Measurements from ENCODE around the gene ATXN1.
"Not testable (repeated sequence)": the region's sequence is repeated elsewhere in the genome, so short reads cannot be mapped to it uniquely, and the experiment has no call there.

ATXN1 gene

DNA sequence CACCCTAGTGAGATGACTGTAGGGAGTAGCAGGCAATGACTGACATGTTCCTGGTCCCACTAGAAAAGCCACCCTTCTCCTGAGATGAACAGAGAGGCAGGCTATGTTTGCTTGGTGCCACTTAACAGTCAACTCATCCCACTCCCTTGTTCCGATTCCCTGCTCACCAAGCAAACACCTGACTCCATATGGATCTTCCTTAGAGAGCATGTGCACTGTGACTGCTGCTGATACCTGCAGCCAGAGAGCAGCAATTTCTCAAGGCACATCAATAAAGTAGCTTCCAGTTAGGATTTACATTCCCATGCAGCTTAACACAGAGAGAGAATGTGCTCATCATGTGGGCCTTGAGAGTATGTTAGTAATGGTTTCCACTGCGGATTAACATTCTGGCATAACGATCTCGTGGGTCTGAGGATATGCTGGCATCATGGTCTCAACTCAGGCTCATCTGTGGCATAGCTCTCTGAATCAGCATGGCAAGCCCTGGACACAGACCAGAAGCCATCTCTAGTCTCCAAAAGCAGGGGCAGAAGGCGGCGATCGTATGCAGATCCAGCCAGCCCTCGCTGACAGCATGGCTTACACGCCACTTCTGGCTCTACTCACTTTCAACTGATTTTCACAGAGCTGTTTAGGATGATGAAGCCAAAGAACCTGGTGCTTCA is 43.9 kb downstream of the ATXN1 start:
- no peak for DNase-seq

DNA sequence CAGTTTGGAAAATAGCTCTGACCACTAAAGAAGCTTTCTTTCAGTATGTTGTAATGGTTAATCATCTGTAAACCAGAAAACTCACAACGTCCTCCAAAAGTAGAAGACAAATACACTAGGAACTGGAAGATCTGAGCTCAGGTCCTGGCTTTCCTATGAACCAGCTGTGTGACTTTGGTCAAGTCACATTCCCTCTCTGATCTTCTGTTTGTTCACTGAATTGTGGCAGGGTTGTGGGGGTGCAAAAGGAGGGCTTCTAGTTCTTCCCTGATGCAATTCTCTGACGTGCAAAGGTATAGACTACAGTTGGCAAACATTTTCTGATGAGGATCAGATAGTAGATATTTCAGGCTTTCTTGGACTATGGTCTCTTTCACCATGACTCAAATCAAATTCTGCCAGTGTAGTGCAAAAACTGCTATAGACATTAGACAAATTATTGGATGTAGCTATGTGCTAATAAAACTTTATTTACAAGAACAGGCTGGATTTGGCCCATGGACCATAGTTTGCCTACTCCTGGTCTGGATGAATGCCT is 44.9 kb downstream of the ATXN1 start:
- no peak for DNase-seq

DNA sequence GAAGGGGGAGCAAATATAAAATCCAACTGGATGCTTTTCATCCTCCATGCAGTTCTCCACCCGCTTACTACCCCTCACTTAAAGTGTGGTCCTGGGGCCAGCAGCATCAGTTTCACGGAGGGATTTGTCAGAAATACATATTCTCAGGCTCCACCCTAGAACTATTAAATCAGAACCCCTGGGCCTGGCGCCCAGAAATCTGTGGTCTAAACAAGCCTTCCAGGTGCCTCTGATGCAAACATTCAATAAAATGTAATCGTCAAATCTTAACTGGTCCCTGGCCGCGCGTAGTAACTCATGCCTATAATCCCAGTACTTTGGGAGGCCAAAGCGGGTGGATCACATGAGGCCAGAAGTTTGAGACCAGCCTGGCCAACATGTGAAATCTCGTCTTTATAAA is 47.7 kb downstream of the ATXN1 start:
- DNase-seq: no peak

DNA sequence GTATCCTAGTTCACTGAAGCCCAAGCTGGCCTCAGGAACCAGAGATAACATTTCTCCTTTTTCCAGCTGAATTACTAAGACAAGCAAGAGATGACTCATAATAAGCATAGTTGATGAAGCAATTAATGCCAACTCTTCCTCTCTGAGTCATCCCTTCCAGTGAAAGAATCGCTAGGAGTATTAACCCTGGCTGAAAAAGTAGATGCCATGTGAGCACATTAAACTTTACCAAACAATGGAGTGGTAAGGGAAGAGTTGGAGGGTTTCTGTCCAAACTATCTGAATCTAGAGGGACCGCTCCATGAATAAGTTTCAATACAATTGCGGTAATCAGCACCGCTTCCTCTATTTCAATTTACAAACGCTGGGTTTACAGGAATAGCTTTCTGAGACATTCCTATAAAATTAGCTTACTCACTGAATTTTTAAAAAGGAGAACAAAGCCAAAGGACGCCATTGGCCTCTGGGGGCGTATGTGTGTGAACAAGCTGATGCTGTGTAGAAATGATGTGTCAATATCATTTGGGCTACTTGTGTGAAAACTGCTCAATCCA is 48.3 kb downstream of the ATXN1 start:
- DNase-seq: no peak

DNA sequence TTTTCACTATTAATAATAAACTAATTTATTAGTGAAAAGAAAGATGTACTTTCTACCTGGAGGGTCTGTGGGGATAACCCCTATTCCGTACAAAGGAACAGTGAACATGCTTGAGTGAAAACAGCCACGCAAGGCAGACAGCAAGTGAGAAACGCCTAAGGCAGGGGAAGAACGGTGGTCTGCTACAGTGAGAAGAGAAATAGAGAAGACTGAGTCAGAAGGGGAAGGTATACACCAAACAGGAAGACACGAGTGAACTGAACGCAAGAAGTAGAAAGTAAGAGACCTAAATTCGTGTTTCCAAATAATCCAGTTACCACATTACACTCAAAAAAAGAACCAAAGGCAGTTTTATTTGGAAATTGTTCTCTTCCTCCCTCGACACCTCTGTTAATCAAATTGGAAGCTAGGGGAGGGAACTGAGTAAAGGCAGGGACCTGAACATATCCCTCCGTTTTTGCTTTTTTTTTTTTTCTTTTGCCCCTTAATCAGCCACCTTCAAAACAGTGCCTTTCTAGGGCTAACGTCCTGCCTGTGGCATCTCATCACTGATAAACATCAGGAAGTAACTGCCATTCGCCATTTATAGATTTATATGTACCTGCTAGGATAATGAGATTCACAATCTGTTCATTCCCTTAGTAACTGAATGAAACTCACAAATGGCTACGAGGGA is 48.9 kb downstream of the ATXN1 start:
- no peak for DNase-seq

DNA sequence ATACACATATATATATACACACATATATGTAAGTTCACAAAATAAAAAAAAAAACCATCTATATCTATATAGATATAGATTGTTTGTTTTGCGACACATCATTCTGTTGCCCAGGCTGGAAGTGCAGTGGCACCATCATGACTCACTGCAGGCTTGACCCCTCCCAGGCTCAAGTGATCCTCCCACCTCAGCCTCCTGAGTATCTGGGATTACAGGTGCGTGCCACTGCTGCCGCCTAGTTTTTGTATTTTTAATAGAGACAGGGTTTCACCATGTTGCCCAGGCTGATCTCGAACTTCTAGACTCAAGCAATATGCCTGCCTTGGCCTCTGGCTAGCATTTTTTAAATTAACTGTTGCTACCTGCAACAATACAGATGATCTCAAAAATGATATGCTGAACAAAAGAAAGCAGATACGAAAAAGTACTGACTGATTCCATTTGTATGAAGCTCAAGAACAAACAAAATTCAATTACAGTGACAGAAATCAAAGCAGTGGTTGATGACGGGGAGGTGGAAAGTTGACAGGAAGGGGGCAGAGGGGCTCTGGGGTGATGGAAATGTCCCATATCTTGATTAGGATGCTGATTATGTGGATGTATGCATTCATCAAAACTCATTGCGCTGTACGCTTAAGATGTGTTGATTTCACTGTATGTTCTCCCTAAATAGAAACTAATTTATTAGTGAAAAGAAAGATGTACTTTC is 49.6 kb downstream of the ATXN1 start:
- no peak for DNase-seq

DNA sequence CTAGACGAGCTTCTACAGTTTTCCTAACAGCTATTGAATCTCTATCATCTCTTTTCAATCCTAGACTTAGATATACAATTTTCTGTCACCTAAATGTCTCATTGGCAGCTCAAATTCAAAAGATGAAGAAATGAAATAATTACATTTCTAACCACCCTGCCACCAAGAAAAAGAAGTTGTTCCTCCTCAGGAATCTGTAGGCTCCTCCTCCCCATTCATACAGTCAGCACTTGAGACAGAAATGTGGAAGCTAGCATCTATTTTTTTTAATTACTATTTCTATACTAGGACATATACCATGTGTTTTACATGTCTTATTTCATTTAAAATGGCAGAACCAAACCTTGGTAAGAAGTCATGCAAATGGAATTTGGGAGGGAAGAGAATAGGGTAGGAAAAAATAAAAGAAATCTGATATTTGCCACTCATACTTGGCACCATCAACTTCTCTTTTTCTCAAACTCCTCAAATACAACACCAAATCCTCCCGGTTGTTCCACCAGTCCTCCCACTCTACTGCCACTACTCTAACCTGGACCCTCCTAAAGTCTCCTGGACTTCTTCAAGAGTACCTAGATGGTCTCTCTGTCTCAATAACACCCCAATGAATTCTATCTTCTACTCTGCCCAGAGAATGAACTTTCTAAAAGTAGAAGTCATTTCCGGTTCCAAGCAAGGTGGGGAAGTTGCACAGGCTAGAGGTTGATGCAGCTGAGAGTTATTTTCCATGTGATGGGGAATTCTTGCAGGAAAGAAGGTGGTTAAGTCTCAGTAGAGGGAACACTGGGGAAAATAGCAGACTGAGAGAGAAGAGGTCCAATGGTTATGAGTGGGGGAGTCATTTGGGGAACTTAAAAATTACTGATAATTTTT is 54.1 kb downstream of the ATXN1 start:
- DNase-seq: no peak

DNA sequence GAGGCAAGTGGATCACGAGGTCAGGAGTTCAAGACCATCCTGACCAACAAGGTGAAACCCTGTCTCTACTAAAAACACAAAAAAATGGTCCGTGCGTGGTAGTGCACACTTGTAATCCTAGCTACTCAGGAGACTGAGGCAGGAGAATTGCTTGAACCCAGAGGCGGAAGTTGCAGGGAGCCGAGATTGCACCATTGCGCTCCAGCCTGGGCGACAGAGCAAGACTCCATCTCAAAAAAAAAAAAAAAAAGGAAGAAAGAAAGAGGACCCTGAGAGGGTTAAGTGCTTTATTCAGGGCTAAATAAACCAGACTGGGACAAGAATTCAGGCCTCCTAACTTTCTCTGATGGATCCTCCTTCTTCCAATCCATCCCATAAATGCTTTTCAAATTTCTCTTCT is 54.8 kb downstream of the ATXN1 start:
- DNase-seq: not testable (repeated sequence)

DNA sequence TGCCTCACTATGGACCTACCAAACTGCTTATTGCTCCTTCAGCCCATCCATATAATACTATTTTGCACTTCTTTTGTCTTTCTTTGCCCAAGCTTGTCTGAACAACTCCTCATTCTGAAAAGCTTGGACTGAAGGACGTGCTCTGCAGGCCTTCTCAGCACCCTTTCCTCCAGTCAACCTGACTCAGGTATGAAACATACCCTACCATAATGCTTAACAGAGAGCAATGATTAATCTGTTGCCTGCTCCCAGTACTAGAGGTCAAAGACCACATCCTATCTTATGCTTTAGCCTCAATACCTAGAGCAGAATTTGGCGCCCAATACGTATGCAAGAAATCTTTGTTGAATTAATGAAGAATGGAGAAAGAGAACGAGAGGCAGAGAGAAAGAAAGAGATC is 55.2 kb downstream of the ATXN1 start:
- DNase-seq: no peak

DNA sequence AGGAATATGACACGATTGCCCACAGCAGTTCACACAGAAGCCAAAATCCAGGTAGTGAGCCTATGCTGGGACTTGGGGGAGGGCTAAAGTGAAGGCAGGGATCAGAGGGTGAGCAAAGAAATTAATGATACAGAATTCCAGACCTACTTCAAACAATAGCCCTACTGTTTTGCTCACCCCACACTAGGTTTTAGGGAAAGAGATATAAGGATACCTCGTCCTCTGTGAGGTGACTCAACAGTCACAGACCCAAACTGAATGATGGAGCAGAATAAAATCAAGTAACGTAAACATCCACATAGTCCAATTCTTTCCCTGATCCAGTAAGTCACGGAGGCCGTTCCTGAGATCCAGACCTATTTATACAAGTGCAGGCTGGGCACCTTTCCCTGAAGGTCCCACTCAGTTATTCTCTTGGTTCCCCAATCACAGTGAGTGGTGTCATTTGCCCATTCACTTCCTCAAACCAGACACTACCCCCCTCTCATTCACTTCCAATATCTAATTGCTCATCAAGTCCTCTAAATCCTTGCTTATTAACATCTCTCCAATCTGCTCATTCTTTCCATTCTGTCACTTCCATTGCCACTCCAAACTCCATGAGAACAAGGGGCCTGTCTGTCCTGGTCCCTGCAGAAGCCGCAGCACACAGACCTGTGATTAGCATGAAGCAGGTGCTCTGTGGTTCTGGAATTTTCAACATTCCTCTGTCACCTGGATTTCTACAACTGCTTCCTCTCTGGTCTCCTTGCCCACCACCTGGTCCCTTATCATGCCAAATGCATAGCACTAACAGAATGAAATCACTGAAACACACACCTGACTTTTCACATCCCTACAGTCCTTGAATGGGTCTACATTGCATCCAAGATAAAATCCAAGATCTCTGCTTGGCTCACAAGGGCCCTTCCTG is 55.9 kb downstream of the ATXN1 start:
- DNase-seq: no peak

DNA sequence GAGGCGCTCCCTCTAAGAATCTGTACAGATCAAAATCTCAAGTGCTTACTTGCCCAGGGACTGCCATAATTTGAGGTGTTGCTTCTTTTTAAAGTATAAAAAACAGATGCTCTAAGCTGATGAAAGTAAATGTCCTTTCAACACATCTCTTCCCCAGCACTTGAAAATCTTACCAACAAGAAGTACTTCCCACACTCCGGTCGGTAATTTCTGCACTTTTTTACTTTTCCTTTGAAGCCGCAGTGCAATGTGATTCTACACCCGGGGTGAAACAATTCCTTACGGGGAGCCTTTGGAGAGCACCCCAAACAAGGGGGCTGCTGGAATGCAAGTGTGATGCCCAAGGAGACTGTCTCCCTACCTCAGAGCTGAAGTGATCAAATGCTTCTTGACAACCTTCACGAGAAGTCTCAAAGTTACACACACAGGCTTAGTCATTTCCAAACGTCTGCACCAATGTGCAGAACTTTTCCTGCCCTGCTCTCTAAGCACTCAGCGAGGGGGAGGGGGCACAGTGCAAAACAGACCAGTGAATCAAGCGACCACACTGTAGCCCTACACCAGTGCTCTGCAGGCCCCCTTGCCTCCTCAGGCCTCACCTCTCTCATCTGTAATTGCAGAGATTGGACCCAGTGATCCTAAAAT is 56.7 kb downstream of the ATXN1 start:
- no peak for DNase-seq

DNA sequence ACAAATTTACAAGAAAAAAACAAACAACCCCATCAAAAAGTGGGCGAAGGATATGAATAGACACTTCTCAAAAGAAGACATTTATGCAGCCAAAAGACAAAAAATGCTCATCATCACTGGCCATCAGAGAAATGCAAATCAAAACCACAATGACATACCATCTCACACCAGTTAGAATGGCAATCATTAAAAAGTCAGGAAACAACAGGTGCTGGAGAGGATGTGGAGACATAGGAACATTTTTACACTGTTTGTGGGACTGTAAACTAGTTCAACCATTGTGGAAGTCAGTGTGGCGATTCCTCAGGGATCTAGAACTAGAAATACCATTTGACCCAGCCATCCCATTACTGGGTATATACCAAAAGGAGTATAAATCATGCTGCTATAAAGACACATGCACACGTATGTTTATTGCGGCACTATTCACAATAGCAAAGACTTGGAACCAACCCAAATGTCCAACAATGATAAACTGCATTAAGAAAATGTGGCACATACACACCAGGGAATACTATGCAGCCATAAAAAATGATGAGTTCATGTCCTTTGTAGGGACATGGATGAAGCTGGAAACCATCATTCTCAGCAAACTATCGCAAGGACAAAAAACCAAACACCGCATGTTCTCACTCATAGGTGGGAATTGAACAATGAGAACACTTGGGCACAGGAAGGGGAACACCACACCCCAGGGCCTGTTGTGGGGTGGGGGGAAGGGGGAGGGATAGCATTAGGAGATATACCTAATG is 58.5 kb downstream of the ATXN1 start:
- DNase-seq: not testable (repeated sequence)

DNA sequence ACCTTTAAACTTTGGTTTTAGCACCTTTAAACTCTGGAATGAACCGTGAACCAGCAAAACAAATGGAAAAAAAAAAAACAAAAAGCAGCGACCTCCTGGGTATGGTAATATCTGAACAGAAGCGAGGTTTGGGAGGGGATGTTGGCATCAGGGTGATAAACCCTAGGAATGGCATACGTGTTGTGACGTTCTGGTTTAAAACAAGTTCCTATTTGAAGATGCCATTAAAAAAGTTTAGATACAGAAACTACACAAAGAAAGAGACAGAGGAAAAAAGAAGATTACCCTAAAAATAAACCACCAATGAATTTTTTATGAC is 60.4 kb downstream of the ATXN1 start:
- no peak for DNase-seq

DNA sequence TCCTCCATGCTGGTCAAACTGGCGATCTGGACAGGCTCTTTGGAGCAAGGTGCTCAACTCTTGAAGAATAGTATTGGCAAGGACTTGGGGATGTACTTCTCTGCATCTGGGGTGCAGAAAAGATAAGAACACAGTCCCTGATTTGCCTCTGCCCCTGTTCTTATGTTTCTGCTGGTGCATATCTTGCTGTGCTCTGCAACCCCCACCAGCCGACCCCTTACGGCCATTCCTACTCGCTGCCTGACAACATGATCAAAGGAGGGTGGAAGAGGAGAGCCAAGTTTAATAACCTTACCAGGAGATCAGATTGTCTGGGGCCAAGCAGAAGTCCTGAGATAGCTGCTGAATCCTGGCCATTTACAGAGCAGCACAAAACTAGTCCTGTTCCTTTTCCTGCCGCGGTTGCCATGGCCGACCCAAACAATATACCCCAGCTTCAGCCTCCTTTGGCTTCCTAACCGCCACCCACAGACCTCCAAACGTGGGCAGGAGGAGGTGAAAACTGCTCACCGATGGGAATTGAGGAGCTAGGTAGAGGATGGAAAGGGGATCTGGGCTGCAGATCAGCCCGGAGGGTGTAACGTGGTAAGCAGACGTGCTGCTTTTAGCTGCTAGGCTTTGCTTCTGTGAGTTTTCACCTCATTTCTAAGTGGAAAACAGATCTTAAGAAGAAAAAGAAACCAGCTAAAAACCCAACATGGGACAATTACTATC is 60.9 kb downstream of the ATXN1 start:
- DNase-seq: no peak

DNA sequence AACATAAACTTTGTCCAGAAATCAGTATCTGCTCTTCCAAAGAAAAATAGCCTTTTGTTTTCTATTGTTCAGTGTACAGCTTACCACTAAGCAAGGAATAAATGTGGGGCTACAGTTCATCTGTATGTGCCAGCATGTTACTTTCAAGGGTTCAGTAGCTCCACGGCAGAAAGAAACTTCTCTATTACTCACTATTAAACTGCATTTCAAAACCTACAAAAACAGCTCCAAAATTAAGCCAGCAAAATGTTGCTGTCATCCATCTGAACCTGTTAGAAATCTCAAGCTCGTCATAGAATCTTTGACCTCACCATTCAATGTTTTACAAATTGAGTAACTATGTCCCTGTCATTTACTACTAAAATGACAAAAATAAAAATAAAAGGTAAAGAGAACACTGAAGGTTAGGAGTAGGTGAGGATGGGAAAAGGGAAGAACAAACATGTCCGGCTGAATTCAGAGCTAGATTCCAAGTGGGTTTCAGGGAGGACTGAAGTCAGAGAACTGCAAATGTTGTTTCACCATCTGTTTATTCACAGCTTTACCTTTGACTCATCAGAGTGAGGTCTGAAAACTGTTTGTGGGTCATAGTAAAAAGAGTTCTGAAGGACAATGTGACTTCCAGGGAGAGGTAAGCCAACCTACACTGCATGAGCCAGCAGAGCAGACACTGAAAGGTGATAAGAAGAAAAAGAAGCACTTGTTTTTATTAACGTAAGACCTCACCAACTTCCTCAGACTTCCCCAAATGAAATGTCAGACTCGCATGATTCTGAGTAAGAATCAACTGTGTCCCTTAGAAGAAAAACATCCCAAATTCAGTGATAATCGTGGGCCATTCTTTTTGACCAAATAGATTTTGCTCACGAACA is 62.0 kb downstream of the ATXN1 start:
- no peak for DNase-seq

DNA sequence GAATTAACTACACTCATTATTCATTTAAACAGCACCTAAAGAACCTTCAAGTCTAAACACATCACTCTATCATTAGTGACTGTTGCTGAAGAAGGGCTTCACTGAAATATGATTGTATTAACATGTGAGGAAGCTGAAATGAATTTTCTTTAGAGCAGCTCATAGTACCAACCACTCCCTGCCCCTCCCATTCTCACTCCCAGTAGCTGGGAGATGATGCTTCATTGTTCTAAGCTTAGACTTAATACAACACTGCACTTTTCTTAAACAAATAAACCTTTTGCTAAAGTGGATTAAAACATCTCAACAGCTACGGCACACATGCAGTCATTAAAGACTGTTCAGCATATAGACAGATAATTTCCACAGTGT is 63.1 kb downstream of the ATXN1 start:
- no peak for DNase-seq

DNA sequence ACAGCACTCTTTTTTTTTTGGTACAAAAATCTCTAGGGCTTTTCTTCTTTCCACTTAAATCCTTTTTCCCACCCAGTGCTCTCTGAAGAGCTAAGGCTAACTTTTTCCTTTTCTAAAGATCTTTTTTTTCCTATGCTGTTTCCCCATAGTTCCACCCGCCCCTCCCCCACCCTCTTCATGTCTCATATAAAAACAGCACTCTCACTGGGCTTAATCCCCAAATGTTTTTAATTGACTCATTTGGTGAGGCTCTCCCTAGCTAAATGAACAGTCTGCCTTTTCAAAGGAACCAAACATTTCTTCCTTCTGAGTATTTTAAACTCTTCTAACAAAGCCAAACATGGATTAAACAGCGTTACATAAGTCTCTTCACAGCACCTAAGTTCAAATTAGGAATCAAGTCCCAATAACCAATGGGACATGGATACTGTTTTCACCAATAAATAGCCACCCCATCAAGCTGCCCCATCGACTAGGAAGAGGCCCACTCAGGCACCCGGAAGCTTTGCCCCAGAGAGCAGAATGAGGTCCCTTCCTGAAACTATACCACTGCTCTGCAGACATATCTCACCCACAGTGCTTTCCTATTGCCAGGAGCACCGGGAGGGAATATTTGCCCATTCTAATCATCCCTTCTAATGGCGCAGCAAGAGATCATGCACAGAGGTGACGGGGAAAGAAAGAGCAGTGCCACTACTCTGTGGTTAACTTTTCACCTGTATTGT is 63.7 kb downstream of the ATXN1 start:
- no peak for DNase-seq

DNA sequence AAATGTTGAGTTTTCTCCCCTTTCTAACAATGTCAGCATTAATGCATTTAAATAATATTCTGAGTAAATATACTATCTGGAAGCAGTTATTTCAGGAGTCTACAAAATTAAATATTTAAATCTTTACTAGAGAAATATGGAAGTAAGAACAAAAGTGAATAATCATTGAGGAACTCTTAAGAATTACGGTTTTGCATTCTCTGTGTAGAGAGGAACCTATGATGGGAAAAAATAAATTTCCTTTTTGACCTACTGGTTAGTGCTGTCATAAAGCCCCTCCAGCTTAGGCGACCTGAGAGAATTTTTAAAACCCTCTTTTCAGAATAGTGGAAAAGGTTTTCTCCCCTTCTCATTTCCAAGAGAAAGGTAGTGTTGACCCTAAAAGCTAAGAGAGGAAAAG is 64.8 kb downstream of the ATXN1 start:
- no peak for DNase-seq
